SK-N-SH treated with all-trans-retinoic acid at 6 μM for 48 hours (cell line): Measurements from ENCODE around the gene EPHA4.

Experiments used
- ATAC-seq: fragments of 200-7000 bp; cut with Tn5 transposase; 3 replicates; pipeline ENCODE4 v1.9.1; 2020; ENCODE audit warnings: mild to moderate bottlenecking, moderate library complexity
- ARNTL ChIP-seq: fragments of 450-650 bp; formaldehyde crosslinking; IDR thresholded peaks from 2 replicates; pipeline ENCODE4 v1.5.0; 2020; ENCODE audit warnings: low read depth, mild to moderate bottlenecking, moderate library complexity, borderline replicate concordance
- BACH2 ChIP-seq: fragments of 250-450 bp; sonication (Bioruptor Pico); IDR thresholded peaks from 2 replicates; pipeline ENCODE4 v1.9.0; 2021; ENCODE audit warnings: mild to moderate bottlenecking, borderline replicate concordance
- CSDC2 ChIP-seq: fragments of 250-450 bp; sonication (Bioruptor Pico); IDR thresholded peaks from 2 replicates; pipeline ENCODE4 v1.5.0; 2020; ENCODE audit warnings: mild to moderate bottlenecking, moderate library complexity
- ESRRG ChIP-seq: fragments of 250-450 bp; sonication (Bioruptor Pico); IDR thresholded peaks from 2 replicates; pipeline ENCODE4 v1.6.1; 2021; ENCODE audit warnings: mild to moderate bottlenecking
- GLIS3 ChIP-seq: fragments of 250-450 bp; sonication (Bioruptor Pico); IDR thresholded peaks from 2 replicates; pipeline ENCODE4 v1.5.0; 2020; ENCODE audit warnings: mild to moderate bottlenecking, moderate library complexity
- ISL1 ChIP-seq: fragments of 250-450 bp; sonication (Bioruptor Pico); IDR thresholded peaks from 2 replicates; pipeline ENCODE4 v2.1.2; 2022; ENCODE audit warnings: mild to moderate bottlenecking, moderate library complexity
- OSR1 ChIP-seq: fragments of 250-450 bp; sonication (Bioruptor Pico); IDR thresholded peaks from 2 replicates; pipeline ENCODE4 v1.8.0; 2022; ENCODE audit warnings: moderate library complexity, mild to moderate bottlenecking, inconsistent platforms
- PPARA ChIP-seq: fragments of 250-450 bp; sonication (Bioruptor Pico); IDR thresholded peaks from 2 replicates; pipeline ENCODE4 v1.5.0; 2020; ENCODE audit warnings: mild to moderate bottlenecking, borderline replicate concordance
- RARB ChIP-seq: fragments of 250-450 bp; sonication (Bioruptor Pico); IDR thresholded peaks from 2 replicates; pipeline ENCODE4 v1.8.0; 2021; ENCODE audit warnings: mild to moderate bottlenecking, moderate library complexity
- SNAI2 ChIP-seq: fragments of 250-450 bp; sonication (Bioruptor Pico); IDR thresholded peaks from 2 replicates; pipeline ENCODE4 v1.5.0; 2020; ENCODE audit warnings: mild to moderate bottlenecking, moderate library complexity
- TCF4 ChIP-seq: fragments of 250-450 bp; sonication (Bioruptor Pico); IDR thresholded peaks from 2 replicates; pipeline ENCODE4 v1.8.0; 2021; ENCODE audit warnings: mild to moderate bottlenecking, moderate library complexity, borderline replicate concordance
- TOX ChIP-seq: fragments of 250-450 bp; sonication (Bioruptor Pico); IDR thresholded peaks from 2 replicates; pipeline ENCODE4 v1.8.0; 2021; ENCODE audit warnings: mild to moderate bottlenecking, moderate library complexity, borderline replicate concordance
- ZC3H10 ChIP-seq: fragments of 250-450 bp; sonication (Bioruptor Pico); IDR thresholded peaks from 2 replicates; pipeline ENCODE4 v1.5.1; 2021; ENCODE audit warnings: mild to moderate bottlenecking, moderate library complexity
- ZFP3 ChIP-seq: fragments of 250-450 bp; sonication (Bioruptor Pico); IDR thresholded peaks from 2 replicates; pipeline ENCODE4 v1.5.0; 2020; ENCODE audit warnings: mild to moderate bottlenecking, moderate library complexity
- ZFP30 ChIP-seq: fragments of 450-650 bp; formaldehyde crosslinking; IDR thresholded peaks from 2 replicates; pipeline ENCODE4 v1.5.0; 2022; ENCODE audit warnings: mild to moderate bottlenecking, moderate library complexity
- ZNF565 ChIP-seq: fragments of 450-650 bp; formaldehyde crosslinking; conservative IDR thresholded peaks from 2 replicates; pipeline ENCODE4 v1.5.0; 2020; ENCODE audit warnings: low read depth, mild to moderate bottlenecking, moderate library complexity
- ZNF70 ChIP-seq: fragments of 450-650 bp; formaldehyde crosslinking; IDR thresholded peaks from 2 replicates; pipeline ENCODE4 v1.5.0; 2020; ENCODE audit warnings: mild to moderate bottlenecking, moderate library complexity
- ZNF8 ChIP-seq: fragments of 450-650 bp; formaldehyde crosslinking; IDR thresholded peaks from 2 replicates; pipeline ENCODE4 v1.5.0; 2020; ENCODE audit warnings: mild to moderate bottlenecking, moderate library complexity
- TF ChIP-seq, protein P1 (sequence below): fragments of 250-450 bp; sonication (Bioruptor Pico); IDR thresholded peaks from 2 replicates; pipeline ENCODE4 v1.5.0; 2020; ENCODE audit warnings: mild to moderate bottlenecking, moderate library complexity
- TF ChIP-seq, protein P2 (sequence below): fragments of 250-450 bp; sonication (Bioruptor Pico); IDR thresholded peaks from 2 replicates; pipeline ENCODE4 v1.5.1; 2021; ENCODE audit warnings: mild to moderate bottlenecking, moderate library complexity
- TF ChIP-seq, protein P3 (sequence below): fragments of 250-450 bp; sonication (Bioruptor Pico); IDR thresholded peaks from 2 replicates; pipeline ENCODE4 v1.8.0; 2021; ENCODE audit warnings: low read depth, mild to moderate bottlenecking, moderate library complexity, borderline replicate concordance
- TF ChIP-seq, protein P4 (sequence below): fragments of 250-450 bp; sonication (Bioruptor Pico); IDR thresholded peaks from 2 replicates; pipeline ENCODE4 v1.8.0; 2020; ENCODE audit warnings: mild to moderate bottlenecking, moderate library complexity, borderline replicate concordance
- TF ChIP-seq, protein P5 (sequence below): fragments of 250-450 bp; sonication (Bioruptor Pico); IDR thresholded peaks from 2 replicates; pipeline ENCODE4 v1.5.1; 2020; ENCODE audit warnings: low read depth, mild to moderate bottlenecking, moderate library complexity

EPHA4 gene

DNA sequence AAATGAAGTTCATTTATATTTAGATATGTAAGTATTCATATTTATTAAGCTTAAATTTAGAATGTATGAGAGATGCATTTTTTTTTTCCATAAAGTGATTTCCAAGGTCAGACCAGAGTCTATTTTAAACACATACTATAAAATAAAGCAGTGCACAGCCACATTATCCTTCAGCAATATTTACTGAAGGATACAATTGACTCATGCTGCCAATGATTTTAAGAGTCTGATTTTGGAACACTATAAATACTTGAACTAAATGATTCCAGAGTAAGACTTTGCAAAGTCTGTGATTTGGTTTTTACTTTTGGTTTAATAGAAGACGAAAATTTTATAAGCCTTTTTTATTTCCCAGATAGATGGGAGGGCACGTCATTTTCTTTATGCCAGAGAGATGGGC, 107.1 kb downstream of the EPHA4 start:
- TF ChIP-seq SNAI2 (CRISPR knock-in tag) (no peak), ZNF70 (CRISPR knock-in tag) (no peak), ARNTL (CRISPR knock-in tag) (no peak), ISL1 (no peak), ZFP30 (CRISPR knock-in tag) (no peak)
- TF ChIP-seq, all 23 proteins: peak for 0
- ATAC-seq, result no peak

DNA sequence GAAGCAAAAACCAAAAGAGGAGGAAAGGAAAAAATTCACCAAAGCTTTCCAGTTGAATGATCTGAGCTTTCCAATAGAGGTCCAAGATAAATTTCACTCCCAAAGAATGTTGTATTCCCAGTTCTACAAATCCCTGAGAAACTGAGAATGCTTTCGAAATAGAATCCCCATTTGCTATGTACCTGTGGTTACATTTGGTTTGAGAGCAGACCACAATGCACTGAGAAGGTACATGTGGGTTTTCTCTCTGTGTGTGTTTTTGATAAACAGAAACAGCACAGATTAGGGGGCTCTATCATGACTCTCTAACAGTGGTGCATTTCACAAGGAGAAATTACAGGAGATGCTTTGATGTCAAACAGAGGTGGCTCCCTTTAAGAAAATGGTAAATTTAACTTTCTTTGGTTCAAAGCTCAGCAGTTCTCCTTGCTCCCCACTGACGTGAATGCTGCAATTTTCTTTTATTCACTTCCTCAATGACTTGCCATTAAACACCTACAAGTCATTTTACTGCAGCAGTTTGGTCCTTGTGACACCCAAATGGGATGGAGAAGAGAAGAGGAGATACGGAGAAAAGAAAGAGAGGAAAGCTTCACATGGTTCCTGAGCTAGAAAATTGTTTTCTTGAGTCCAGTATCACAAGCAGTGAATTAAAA, 108.7 kb downstream of the EPHA4 start:
- no peak for ATAC-seq
- TF ChIP-seq TCF4 (CRISPR knock-in tag), result no peak
- no peak for TF ChIP-seq ISL1
- TF ChIP-seq, protein P1, sequence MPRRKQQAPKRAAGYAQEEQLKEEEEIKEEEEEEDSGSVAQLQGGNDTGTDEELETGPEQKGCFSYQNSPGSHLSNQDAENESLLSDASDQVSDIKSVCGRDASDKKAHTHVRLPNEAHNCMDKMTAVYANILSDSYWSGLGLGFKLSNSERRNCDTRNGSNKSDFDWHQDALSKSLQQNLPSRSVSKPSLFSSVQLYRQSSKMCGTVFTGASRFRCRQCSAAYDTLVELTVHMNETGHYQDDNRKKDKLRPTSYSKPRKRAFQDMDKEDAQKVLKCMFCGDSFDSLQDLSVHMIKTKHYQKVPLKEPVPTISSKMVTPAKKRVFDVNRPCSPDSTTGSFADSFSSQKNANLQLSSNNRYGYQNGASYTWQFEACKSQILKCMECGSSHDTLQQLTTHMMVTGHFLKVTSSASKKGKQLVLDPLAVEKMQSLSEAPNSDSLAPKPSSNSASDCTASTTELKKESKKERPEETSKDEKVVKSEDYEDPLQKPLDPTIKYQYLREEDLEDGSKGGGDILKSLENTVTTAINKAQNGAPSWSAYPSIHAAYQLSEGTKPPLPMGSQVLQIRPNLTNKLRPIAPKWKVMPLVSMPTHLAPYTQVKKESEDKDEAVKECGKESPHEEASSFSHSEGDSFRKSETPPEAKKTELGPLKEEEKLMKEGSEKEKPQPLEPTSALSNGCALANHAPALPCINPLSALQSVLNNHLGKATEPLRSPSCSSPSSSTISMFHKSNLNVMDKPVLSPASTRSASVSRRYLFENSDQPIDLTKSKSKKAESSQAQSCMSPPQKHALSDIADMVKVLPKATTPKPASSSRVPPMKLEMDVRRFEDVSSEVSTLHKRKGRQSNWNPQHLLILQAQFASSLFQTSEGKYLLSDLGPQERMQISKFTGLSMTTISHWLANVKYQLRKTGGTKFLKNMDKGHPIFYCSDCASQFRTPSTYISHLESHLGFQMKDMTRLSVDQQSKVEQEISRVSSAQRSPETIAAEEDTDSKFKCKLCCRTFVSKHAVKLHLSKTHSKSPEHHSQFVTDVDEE (CRISPR knock-in tag), result no peak
- TF ChIP-seq, protein P2, sequence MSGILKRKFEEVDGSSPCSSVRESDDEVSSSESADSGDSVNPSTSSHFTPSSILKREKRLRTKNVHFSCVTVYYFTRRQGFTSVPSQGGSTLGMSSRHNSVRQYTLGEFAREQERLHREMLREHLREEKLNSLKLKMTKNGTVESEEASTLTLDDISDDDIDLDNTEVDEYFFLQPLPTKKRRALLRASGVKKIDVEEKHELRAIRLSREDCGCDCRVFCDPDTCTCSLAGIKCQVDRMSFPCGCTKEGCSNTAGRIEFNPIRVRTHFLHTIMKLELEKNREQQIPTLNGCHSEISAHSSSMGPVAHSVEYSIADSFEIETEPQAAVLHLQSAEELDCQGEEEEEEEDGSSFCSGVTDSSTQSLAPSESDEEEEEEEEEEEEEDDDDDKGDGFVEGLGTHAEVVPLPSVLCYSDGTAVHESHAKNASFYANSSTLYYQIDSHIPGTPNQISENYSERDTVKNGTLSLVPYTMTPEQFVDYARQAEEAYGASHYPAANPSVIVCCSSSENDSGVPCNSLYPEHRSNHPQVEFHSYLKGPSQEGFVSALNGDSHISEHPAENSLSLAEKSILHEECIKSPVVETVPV (CRISPR knock-in tag), result no peak
- no peak for TF ChIP-seq CSDC2 (CRISPR knock-in tag)
- no peak for TF ChIP-seq ZC3H10
- TF ChIP-seq ZNF70 (CRISPR knock-in tag), result no peak
- no peak for TF ChIP-seq OSR1 (CRISPR knock-in tag)
- TF ChIP-seq GLIS3 (CRISPR knock-in tag), result no peak
- no peak for TF ChIP-seq ZNF565
- TF ChIP-seq ZFP30 (CRISPR knock-in tag), result no peak
- no peak for TF ChIP-seq TOX
- TF ChIP-seq SNAI2 (CRISPR knock-in tag), result no peak
- no peak for TF ChIP-seq RARB
- TF ChIP-seq ZNF8 (CRISPR knock-in tag), result no peak
- no peak for TF ChIP-seq ESRRG
- TF ChIP-seq, protein P3, sequence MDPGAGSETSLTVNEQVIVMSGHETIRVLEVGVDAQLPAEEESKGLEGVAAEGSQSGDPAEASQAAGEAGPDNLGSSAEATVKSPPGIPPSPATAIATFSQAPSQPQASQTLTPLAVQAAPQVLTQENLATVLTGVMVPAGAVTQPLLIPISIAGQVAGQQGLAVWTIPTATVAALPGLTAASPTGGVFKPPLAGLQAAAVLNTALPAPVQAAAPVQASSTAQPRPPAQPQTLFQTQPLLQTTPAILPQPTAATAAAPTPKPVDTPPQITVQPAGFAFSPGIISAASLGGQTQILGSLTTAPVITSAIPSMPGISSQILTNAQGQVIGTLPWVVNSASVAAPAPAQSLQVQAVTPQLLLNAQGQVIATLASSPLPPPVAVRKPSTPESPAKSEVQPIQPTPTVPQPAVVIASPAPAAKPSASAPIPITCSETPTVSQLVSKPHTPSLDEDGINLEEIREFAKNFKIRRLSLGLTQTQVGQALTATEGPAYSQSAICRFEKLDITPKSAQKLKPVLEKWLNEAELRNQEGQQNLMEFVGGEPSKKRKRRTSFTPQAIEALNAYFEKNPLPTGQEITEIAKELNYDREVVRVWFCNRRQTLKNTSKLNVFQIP (CRISPR knock-in tag), result no peak
- TF ChIP-seq PPARA (CRISPR knock-in tag), result no peak
- no peak for TF ChIP-seq ZFP3
- TF ChIP-seq ARNTL (CRISPR knock-in tag), result no peak

DNA sequence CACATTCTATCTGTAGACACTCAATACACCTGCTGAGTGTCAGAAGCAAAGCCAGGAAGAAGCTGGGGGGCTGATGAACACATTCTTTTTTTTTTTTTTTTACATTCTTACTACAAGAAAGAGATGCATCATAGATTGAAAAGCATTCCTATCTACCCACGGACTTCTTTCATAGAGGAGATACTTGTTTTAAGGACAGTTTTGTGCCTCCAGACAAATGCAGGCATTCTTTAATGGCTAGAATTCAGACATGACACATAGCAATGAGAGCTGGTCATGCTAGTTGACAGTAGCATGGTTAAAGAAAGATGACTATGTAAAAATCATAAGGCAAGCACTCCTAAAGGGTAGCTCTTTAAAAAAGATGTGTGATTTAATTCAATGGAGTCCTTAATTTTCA, 110.2 kb downstream of the EPHA4 start:
- no peak for ATAC-seq
- TF ChIP-seq, protein P4, sequence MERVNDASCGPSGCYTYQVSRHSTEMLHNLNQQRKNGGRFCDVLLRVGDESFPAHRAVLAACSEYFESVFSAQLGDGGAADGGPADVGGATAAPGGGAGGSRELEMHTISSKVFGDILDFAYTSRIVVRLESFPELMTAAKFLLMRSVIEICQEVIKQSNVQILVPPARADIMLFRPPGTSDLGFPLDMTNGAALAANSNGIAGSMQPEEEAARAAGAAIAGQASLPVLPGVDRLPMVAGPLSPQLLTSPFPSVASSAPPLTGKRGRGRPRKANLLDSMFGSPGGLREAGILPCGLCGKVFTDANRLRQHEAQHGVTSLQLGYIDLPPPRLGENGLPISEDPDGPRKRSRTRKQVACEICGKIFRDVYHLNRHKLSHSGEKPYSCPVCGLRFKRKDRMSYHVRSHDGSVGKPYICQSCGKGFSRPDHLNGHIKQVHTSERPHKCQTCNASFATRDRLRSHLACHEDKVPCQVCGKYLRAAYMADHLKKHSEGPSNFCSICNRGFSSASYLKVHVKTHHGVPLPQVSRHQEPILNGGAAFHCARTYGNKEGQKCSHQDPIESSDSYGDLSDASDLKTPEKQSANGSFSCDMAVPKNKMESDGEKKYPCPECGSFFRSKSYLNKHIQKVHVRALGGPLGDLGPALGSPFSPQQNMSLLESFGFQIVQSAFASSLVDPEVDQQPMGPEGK, result no peak
- TF ChIP-seq ZNF8 (CRISPR knock-in tag) (no peak), GLIS3 (CRISPR knock-in tag) (no peak), ZFP3 (no peak), TCF4 (CRISPR knock-in tag) (no peak), SNAI2 (CRISPR knock-in tag) (no peak), ZNF70 (CRISPR knock-in tag) (no peak), ZNF565 (no peak), ZC3H10 (no peak), BACH2 (CRISPR knock-in tag) (no peak)
- TF ChIP-seq, protein P3 (CRISPR knock-in tag), result no peak
- TF ChIP-seq, protein P5, sequence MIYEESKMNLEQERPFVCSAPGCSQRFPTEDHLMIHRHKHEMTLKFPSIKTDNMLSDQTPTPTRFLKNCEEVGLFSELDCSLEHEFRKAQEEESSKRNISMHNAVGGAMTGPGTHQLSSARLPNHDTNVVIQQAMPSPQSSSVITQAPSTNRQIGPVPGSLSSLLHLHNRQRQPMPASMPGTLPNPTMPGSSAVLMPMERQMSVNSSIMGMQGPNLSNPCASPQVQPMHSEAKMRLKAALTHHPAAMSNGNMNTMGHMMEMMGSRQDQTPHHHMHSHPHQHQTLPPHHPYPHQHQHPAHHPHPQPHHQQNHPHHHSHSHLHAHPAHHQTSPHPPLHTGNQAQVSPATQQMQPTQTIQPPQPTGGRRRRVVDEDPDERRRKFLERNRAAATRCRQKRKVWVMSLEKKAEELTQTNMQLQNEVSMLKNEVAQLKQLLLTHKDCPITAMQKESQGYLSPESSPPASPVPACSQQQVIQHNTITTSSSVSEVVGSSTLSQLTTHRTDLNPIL (CRISPR knock-in tag), result no peak
- TF ChIP-seq, protein P2 (CRISPR knock-in tag), result no peak
